Measurements from ENCODE around the gene SNTG2.

- no peak for TF ChIP-seq CTCF (IDR thresholded peaks at IDR 0.05)
- TF ChIP-seq POLR2A (IDR thresholded peaks at IDR 0.05), result no peak
These were observed 148.8 kb downstream of the SNTG2 start for GRCh38 chr2:1099418-1099817.
